ENCODE data around the gene PITRM1. TPM values are rescaled to one million over a fixed set of nuclear protein-coding genes. Genes with fewer than 3 reads are reported as not detected.

The PITRM1 gene
- total RNA-seq, 4 donors from 2014 or later, result 45.5 to 62.8 (median 52.2) TPM

GRCh38 chr10:3215153-3215775, 42.7 kb upstream of the PITRM1 start:
- DNase-seq (ENCODE audit: low spot score in 2 of 2), result no peak

GRCh38 chr10:3213758-3214515, 41.4 kb upstream of the PITRM1 start:
- DNase-seq (ENCODE audit: low spot score in 2 of 2), result no peak
- H3K4me3 ChIP-seq (ENCODE audit: low read depth, poor library complexity, severe bottlenecking), result no peak overlapping the region
- intact Hi-C loops (cut with DNase I; ENCODE audit: low total_unique reads), result no loop called here
- TF ChIP-seq CTCF (IDR thresholded peaks at IDR 0.05), result no peak
- WGBS, 2 donors, result 77 to 87% methylated on average over 20 of the region's 20 CpGs

More at GRCh38 chr10:3215153-3215775, 42.7 kb upstream of the PITRM1 start:
- no peak overlapping the region for H3K4me3 ChIP-seq (ENCODE audit: low read depth, poor library complexity, severe bottlenecking)
- TF ChIP-seq POLR2A (IDR thresholded peaks at IDR 0.05) (no peak), CTCF (IDR thresholded peaks at IDR 0.05) (no peak)
- intact Hi-C loops (cut with DNase I; ENCODE audit: low total_unique reads), result no loop called here
- 80 to 83% methylated on average over 14 of the region's 14 CpGs for WGBS, 2 donors

- TF ChIP-seq CTCF (IDR thresholded peaks at IDR 0.05), result no peak
- TF ChIP-seq POLR2A (IDR thresholded peaks at IDR 0.05), result no peak
- intact Hi-C loops (cut with DNase I; ENCODE audit: low total_unique reads), result no loop called here
- WGBS, 2 donors, result 64 to 74% methylated on average over 10 of the region's 10 CpGs
- DNase-seq (ENCODE audit: low spot score in 2 of 2), result no peak
- no peak overlapping the region for H3K4me3 ChIP-seq (ENCODE audit: low read depth, poor library complexity, severe bottlenecking)
These were observed 40.6 kb upstream of the PITRM1 start for GRCh38 chr10:3213208-3213607.

GRCh38 chr10:3210251-3210877, 37.8 kb upstream of the PITRM1 start:
- intact Hi-C loops (cut with DNase I; ENCODE audit: low total_unique reads), result no loop called here
- no peak for DNase-seq (ENCODE audit: low spot score in 2 of 2)

More at GRCh38 chr10:3210251-3210877, 37.8 kb upstream of the PITRM1 start:
- no peak for TF ChIP-seq POLR2A (IDR thresholded peaks at IDR 0.05)
- TF ChIP-seq CTCF (IDR thresholded peaks at IDR 0.05), result no peak
- 48 to 61% methylated on average over 10 of the region's 10 CpGs for WGBS, 2 donors
- H3K4me3 ChIP-seq (ENCODE audit: low read depth, poor library complexity, severe bottlenecking), result no peak overlapping the region

All from lower leg skin (tissue), 4 donors.